HPDE6-E6E7 (cell line): ENCODE data around the gene LRRC4B.

ENCODE experiments used
- DNase-seq: peaks from one replicate; pipeline ENCODE4 v3.0.0; 2011; ENCODE audit warnings: missing footprints; ENCODE audit errors: extremely low spot score

LRRC4B gene

DNA sequence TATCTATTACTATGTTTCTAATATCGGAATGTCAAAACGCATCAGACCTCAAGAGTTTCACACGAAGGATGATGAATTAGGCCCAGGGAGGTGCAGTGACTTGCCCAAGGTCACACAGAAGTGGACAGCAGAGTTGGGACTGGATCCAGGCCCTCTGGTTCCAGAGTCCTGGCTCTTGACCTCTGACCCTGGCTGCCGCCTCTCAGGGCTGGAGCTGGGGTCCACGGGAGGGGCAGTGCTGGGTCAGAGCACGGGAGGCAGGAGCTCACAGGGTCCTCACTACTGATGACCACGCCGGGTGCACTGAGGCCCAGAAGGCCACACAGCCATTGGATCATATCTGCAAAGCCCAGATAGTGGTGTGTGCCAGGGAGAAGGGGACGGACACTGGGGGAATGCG is 45.4 kb downstream of the LRRC4B start:
- no peak for DNase-seq

GRCh38 chr19:50520822-50521465 is 47.3 kb downstream of the LRRC4B start:
- no peak for DNase-seq

DNA sequence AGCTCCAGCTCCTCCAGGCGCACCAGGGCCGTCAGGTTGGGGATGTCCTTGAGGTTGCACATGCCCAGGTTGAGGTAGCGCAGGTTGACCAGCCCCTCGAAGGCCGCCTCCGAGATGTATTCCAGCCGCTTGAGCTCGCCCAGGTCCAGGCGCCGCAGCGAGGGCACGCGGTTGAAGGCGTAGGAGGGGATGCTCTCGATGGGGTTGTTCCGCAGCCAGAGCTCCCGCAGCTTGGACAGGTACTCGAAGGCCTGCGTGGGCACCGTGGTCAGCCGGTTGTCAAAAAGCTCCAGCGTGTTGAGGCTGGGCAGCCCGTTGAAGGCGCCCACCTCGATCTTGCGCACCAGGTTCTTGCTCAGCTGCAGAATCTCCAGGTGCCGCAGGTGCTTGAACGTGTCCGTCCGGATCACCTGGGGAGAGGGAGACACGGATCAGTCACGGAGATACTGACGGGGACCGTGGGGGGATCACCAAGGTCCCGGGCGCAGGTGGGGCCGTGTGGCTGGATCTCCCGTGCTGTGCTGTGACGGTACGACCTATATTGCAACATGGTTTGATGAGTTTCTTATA is 49.1 kb downstream of the LRRC4B start:
- DNase-seq = no peak

DNA sequence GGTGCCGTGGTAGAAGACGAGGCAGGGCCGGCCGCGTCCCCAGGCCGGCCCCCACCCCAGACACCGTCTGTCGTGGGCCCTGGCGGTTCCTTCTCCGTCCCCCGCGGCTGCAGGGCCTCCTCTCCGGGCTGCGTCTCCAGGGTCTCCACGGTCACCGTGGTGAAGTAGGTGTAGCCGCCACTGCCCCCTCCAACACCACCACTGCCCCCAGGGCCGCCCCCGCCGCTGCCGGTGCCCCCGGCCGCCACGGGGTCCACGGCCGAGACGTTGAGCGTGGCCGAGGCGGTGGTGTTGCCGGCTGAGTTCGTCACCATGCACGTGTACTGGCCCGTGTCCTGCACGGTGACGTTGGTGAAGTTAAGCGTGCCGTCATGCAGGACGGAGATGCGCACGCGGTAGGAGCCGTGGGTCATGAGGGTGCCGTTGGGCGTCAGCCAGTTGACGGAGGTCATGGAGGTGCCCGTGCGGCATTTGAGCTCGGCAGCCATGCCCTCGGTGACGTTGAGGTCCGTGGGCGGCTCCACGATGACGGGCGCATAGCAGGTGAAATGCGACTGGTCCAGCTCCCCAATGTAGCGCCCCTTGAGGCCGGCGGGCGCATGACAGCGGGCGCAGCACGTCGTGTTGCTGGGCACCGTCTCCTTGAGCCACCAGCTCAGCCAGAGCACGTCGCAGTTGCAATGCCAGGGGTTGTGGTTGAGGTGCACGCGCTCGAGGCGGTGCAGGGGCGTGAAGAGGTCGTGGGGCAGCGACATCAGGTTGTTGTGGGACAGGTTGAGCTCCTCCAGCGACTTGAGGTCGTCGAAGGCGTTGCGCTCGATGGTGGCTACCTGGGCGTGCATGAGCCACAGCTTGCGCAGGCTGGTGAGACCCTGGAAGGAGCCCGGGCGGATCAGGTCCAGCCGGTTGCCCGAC is 49.9 kb downstream of the LRRC4B start:
- DNase-seq = no peak

GRCh38 chr19:50517704-50518075 is 50.5 kb downstream of the LRRC4B start:
- DNase-seq = no peak

- no peak for DNase-seq
These were observed 51.1 kb downstream of the LRRC4B start for GRCh38 chr19:50516964-50517703.

GRCh38 chr19:50516456-50516855 is 51.8 kb downstream of the LRRC4B start:
- DNase-seq = no peak

DNA sequence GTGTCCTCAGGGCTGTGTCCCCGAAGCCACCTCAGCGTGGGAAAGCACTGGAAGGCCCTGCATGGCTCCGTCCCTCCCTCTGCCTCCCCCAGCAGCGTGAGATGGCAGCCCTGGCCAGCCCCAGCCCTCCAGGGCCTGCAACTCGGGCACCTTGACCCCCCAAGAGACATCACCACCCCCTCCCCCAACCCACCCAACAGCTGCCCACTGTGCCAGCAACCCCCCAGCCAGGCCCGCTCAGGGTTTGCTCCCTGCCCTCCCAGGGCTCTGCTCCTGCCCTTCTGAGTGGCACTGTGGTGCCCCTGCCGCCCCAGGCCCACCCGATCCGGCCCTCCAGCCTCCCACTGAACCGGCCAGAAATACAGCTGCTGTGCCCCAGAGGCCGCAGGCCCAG is 53.1 kb downstream of the LRRC4B start:
- no peak for DNase-seq

DNA sequence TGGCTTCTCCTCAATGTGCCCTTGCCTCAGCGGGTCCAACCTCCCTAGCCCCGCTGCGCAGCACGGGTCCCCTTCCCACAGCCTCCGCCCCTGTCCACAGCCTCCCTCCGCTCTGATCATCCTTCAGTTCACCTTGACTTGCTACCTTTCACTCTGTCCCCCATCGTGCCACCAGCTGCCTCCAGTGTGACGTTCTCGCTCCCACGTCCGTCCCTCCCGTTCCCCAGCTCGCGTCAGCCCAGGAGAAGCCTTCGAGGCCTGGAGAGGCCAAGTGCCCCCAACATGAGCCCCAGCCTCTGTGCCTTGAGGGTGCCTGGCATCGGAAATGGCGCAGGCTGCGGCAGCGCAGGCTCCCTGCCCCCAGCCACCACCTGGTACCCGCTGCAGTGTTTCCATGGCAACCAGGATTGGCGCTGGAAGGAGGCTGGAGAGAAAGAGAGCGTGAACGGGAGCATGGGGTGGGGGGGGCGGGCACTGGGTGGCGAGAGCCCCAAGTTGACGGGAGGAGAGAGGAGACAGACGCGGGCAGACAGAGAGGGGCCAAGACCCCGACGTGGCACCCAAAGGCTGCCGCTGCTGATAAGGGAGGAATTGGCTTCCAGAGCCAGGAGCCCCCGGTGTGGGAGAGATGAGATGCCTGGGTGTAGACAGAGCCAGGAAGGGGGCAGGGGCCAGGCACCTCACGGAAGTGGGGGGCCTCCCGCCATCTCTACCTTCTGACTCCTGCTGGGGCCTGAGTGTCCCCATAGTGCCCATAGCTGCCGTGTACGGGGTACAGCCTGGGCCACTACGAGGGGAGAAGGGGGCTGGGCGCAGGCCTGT is 53.7 kb downstream of the LRRC4B start:
- no peak for DNase-seq

DNA sequence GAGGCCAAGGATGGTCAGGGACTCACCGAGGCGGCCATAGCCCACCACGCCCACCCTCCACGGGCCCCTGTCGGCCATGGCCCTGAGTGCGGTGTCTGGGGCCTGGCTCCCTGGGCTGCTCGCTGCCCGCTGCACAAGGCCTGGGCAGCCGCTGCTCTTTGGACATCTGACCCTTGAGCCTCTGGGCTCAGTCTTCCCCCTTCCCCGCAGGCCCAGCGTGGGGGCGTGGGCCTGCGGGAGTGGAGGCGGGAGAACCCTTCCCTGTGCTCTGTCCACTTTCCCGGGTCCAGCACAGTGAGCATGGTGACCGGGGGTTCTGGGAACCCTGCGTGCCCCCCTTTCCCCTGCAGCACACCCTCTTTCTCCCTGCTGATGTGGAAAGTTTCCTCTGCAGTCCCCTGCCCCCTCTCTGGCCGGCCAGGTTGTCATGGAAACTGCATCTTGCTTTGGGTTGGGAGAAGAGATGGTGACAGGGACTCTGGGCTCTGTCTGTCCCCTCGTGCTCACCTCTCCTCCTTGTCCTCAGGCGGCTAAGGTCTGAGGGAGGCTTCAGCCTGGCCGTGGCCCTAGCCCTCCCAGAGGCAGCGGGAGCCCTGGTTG is 54.4 kb downstream of the LRRC4B start, which contains the start of gene ASPDH:
Gene ASPDH, minus strand, starts transcription at position 168 of the 600 bp plus-strand sequence. Its CDS starts 90 bp downstream, at position 78.
- no peak for DNase-seq

DNA sequence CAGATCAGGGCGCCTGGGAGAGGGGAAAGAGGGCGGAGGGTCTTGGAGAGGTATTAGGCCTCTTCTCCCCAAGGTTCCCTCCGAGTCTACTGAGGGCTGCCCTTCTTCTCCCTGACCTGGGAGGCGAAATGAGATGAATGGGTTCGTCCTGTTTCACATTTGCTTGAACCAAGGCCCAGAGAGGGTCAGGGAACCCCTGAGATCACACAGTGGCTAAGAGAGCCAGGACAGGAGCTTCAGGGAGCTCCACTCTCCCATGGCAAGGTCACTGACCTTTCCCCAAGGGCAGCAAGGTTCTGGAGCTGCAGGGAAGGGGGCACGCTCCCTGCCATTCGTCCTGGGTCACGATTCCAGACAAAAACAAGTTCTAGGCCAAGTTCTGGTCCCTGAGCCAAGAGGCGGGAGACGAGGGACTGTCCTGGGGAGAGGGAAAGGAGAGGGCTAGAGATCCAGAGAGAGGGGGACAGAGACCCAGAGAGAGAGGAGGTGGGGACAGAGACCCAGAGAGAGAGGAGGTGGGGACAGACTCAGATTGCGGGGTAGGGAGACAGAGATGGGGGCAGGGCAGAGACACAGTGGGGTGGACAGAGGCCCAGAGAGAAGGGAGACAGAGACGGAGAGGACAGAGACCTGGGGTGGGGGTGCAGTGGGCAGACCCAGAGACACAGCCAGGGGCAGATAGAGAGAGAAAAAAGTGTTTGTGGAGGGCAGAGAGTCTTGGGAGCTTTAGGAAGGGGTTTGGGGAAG is 55.1 kb downstream of the LRRC4B start:
- DNase-seq = no peak

GRCh38 chr19:50512112-50512998 is 55.9 kb downstream of the LRRC4B start:
- no peak for DNase-seq

DNA sequence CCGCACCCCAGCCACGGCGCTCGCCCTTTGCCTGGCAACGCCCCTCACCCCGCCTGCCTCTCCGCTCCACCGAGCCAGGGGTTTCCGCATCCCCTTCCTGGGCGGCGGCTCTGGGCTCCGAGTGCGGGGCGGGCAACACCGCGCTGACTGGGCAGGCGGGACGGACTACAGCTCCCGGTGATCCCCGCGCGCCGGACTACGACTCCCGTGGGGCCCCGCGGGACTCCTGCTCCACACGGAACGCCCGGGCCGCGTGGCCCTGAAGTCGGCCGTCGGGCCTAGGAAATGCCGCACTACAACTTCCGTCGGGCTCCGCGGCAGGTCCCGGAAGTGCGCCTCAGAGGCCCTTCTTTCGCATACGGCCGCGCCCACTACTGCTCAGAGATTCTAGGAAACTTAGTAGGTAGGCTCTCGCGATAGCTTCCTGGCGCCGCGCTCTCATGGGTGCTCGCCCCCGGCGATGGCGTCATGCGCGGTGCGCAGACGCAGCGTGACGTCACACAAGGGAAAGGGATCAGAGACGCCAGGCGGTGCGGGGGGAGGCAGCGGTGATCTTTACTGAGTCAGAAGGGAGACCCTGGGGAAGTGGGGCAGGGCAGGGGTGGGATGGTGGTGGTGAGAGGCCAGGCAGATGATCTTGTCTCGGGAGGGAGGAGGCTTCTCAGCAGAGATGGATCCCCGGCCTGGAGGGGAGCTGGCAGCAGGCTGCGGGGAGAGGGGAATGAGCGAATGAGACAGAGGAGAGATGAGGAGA is 57.0 kb downstream of the LRRC4B start, which contains the start of gene JOSD2:
Gene JOSD2, minus strand, starts transcription at position 123 of the 754 bp plus-strand sequence. CDS start 760 bp downstream, outside the sequence.
- peak; percentile 86 for DNase-seq

DNA sequence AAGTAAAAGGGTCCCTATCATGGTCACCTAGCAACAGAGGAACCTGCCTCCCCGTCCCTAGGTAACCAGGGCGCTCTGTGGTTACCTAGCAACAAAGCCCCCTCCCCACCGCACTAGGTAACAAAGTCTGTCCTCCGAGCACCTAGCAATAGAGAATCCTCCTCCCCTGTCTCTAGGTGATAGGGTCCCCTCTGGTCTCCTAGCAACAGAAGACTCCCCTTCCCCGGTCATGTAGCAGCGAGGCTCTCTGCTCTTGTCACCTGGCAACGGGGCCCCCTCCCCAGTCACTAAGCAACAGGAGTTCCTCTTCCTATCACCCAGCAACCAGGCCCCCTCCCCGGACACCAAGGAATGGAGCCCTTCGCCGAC is 57.6 kb downstream of the LRRC4B start:
- DNase-seq = no peak

GRCh38 chr19:50510121-50510670 is 58.0 kb downstream of the LRRC4B start:
- DNase-seq = no peak

DNA sequence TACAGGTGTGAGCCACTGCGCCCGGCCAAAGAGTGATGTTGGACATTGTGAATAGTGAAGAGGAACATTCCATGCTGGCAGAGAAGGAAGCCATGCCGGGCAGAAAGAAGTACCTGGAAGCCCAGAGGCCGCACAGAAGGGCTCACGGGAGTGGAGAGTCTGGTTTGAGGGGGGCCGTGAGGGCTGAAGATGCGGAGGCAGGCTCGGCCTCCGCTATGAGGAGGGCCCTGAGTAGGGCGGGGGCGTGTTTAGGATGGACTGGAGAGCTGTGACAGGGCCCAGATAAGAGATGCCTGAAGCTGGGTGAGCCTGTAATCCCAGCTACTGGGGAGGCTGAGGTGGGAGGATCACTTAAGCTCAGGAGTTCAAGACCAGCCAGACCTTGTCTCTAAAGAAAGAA is 58.9 kb downstream of the LRRC4B start:
- no peak for DNase-seq

- no peak for DNase-seq
These were observed 59.4 kb downstream of the LRRC4B start for GRCh38 chr19:50508843-50509190.

- no peak for DNase-seq
These were observed 60.9 kb downstream of the LRRC4B start for GRCh38 chr19:50507376-50507775.
